WERI-Rb-1 (cell line): Measurements from ENCODE around the gene CBLN3.

Experiments used
- DNase-seq: peaks from one replicate; pipeline ENCODE4 v3.0.0-alpha.2; 2020
- H3K27ac ChIP-seq: fragments of 250-450 bp; sonication (Bioruptor Pico); 2 replicates; pipeline ENCODE4 v1.5.1; 2020; ENCODE audit warnings: mild to moderate bottlenecking, moderate library complexity
- H3K27me3 ChIP-seq: fragments of 250-450 bp; sonication (Bioruptor Pico); 2 replicates; pipeline ENCODE4 v1.5.1; 2021; ENCODE audit warnings: mild to moderate bottlenecking, low read depth, moderate library complexity; ENCODE audit not compliant: insufficient read depth, severe bottlenecking
- H3K36me3 ChIP-seq: fragments of 250-450 bp; sonication (Bioruptor Pico); 2 replicates; pipeline ENCODE4 v1.5.1; 2020; ENCODE audit warnings: mild to moderate bottlenecking, moderate library complexity
- H3K4me3 ChIP-seq: 2 replicates; pipeline ENCODE4 v1.5.1; 2011; ENCODE audit warnings: low read depth, mild to moderate bottlenecking, control low read depth, low read length
- H3K9me3 ChIP-seq: fragments of 250-450 bp; sonication (Bioruptor Pico); 2 replicates; pipeline ENCODE4 v1.5.1; 2021; ENCODE audit warnings: mild to moderate bottlenecking, moderate library complexity; ENCODE audit not compliant: severe bottlenecking
- TF ChIP-seq, protein P1 (sequence below): IDR thresholded peaks from 2 replicates; pipeline ENCODE4 v1.5.1; 2011; ENCODE audit warnings: low read depth, mild to moderate bottlenecking, control low read depth, inconsistent platforms, low read length

The CBLN3 gene

DNA sequence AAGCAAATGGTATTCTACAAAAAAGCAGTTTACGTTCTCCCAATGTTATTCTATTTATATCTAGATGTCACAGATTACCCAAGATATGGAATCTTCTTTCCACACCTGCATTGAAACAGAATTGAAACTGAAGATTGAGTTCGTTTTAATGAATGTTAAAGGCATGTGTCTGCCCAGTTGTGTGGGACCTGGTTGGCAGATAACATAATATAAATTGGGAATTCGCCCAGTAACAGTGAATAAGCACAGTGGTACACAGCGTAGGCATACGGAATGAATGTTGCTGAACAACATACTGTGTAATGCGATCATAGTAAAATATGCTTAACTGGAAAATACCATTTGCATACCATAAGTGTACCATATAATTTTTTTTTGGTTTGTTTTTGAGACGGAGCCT, 4.6 kb upstream of the CBLN3 start:
- H3K9me3 ChIP-seq: no peaks in the 10 kb centered on the region
- H3K4me3 ChIP-seq: no peak overlapping the region
- DNase-seq: no peak
- H3K27ac ChIP-seq: no peak overlapping the region
- TF ChIP-seq, protein P1, sequence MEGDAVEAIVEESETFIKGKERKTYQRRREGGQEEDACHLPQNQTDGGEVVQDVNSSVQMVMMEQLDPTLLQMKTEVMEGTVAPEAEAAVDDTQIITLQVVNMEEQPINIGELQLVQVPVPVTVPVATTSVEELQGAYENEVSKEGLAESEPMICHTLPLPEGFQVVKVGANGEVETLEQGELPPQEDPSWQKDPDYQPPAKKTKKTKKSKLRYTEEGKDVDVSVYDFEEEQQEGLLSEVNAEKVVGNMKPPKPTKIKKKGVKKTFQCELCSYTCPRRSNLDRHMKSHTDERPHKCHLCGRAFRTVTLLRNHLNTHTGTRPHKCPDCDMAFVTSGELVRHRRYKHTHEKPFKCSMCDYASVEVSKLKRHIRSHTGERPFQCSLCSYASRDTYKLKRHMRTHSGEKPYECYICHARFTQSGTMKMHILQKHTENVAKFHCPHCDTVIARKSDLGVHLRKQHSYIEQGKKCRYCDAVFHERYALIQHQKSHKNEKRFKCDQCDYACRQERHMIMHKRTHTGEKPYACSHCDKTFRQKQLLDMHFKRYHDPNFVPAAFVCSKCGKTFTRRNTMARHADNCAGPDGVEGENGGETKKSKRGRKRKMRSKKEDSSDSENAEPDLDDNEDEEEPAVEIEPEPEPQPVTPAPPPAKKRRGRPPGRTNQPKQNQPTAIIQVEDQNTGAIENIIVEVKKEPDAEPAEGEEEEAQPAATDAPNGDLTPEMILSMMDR: no peak
- peaks cover 38% of the 10 kb centered on the region for H3K36me3 ChIP-seq
- no peaks in the 10 kb centered on the region for H3K27me3 ChIP-seq

DNA sequence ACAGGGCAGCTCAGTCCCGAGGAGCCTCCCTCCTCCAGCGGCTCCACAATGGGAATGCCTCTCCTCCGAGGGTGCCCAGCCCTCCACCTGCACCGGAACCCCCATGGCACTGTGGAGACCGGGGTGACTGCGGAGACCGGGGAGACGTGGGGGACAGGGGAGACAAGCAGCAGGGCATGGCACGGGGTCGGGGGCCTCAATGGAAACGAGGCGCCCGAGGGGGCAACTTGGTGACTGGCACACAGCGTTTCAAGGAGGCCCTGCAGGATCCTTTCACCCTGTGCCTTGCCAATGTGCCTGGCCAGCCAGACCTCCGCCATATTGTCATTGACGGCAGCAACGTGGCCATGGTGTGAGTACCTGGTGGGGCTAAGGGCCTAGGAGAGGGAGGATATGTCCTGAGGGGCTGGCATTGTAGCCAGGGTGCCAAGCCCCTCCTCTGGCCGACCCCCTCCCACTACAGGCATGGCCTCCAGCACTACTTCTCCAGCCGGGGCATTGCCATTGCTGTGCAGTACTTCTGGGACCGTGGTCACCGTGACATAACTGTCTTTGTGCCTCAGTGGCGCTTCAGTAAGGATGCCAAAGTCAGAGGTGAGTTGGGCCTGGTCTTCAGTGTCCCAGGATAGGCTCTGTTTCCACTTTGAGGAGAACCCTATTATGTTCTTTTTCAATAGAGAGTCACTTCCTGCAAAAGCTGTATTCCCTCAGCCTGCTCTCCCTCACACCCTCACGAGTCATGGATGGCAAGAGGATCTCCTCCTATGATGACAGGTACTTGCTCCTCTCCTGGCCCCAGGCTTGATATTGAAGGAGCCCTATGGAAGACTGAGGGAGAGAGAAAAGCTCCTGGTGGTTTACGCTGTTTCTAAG, 3.0 kb upstream of the CBLN3 start:
- peaks cover 24% of the 10 kb centered on the region for H3K36me3 ChIP-seq
- H3K27me3 ChIP-seq: no peaks in the 10 kb centered on the region
- no peak for DNase-seq
- no peaks in the 10 kb centered on the region for H3K9me3 ChIP-seq
- no peak overlapping the region for H3K4me3 ChIP-seq
- TF ChIP-seq, protein P1: no peak
- no peak overlapping the region for H3K27ac ChIP-seq

DNA sequence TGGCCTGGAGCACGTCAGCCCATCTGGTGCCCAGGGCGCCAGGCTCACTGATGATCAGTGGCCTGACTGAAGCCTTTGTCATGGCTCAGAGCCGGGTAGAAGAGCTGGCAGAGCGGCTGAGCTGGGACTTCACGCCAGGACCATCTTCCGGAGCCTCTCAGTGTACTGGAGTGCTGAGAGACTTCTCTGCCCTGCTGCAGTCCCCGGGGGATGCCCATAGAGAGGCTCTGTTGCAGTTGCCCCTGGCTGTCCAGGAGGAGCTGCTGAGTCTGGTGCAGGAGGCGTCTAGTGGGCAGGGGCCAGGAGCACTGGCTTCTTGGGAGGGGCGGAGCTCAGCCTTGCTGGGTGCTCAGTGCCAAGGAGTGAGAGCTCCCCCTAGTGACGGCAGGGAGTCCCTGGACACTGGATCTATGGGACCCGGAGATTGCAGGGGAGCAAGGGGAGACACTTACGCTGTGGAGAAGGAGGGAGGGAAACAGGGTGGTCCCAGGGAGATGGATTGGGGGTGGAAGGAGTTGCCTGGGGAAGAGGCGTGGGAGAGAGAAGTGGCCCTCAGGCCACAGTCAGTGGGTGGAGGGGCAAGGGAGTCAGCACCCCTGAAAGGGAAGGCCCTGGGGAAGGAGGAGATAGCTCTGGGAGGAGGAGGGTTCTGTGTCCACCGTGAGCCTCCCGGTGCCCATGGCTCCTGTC, 2.2 kb upstream of the CBLN3 start:
- Histone ChIP-seq H3K36me3 (peaks cover 24% of the 10 kb centered on the region), H3K27me3 (no peaks in the 10 kb centered on the region), H3K9me3 (no peaks in the 10 kb centered on the region), H3K4me3 (no peak overlapping the region), H3K27ac (peak overlapping the region; percentile 91)
- TF ChIP-seq, protein P1: peak; percentile 95
- DNase-seq: peak; percentile 95

DNA sequence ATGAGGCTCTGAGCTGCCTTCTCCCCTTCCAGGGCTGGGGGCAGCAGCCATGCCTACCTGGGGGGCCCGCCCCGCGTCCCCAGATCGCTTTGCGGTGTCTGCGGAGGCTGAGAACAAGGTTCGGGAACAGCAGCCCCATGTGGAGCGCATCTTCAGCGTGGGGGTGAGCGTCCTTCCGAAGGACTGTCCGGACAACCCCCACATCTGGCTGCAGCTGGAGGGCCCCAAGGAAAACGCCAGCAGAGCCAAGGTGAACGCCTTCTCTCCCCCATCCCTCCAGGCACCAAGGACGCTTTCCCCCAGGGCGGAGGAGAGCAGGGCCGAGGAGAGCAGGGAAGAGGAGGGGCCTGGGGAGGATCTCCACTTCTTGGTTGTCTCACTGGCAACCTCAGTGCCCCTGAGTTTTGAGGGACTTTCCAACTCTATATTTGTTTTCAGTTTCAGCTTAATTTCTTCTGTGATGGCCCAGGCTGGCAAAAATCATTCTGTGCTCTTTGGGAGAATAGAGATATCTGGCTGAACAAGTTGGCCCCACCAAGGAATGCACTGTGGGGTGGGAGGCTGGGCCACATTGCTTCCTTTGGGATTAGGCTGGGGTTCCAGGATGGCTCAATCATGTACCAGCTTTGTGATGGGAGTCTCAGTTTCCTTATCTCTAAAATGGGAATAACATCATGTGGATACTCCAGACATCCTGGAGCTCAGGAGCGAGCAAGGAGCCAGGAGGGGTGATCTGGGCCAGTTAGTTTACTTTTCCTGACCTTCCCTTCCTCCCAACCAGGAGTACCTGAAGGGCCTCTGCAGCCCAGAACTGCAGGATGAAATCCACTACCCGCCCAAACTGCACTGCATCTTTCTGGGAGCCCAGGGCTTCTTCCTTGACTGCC, 1.5 kb upstream of the CBLN3 start:
- peak overlapping the region; percentile 91 for H3K27ac ChIP-seq
- no peak for DNase-seq
- no peaks in the 10 kb centered on the region for H3K9me3 ChIP-seq

DNA sequence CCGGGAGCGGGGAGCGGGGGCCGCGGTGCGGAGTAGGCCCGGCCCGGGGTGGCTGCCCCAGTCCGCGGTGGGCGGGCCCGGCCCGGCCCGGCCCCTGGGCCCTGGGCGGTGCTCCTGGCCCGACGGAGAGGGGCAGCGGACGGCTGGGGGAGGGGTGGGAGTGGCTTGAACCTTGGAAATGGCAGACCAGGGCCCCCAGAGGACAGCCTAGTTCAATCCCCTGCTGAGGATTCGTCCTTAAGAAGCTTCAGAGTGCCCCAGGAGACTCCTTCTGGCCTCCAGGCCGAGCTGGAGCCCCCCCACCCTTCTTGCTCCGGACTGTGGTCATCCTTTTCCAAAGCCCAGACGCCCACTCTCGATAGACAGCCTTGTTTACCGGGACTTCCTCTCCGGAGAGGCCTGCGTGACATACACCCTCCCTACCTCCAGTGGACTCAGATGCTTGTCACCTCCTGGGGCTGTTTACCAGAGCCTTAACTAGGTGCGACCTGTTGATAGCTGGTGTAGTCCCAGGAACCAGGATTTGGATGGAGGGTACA, 744 bp upstream of the CBLN3 start:
- H3K4me3 ChIP-seq: peak overlapping the region; percentile 56
- DNase-seq: peak; percentile 88
- H3K27ac ChIP-seq: peak overlapping the region; percentile 91
- H3K9me3 ChIP-seq: no peaks in the 10 kb centered on the region
- peaks cover 17% of the 10 kb centered on the region for H3K36me3 ChIP-seq
- TF ChIP-seq, protein P1: no peak
- H3K27me3 ChIP-seq: no peaks in the 10 kb centered on the region

More for the DNA sequence above, 1.5 kb upstream of the CBLN3 start:
- peak overlapping the region; percentile 56 for H3K4me3 ChIP-seq
- H3K27me3 ChIP-seq: no peaks in the 10 kb centered on the region
- TF ChIP-seq, protein P1: no peak
- H3K36me3 ChIP-seq: peaks cover 17% of the 10 kb centered on the region
